T-helper 1 cell treated with Interleukin-12 subunit alpha and Interleukin-12 subunit beta and Interleukin-4 antibody, amounts not matched to agents 30 ng/mL and 1 ng/mL, for 36 hours (primary cell): Measurements from ENCODE around the gene NF1. TPM values are rescaled to one million over a fixed set of nuclear protein-coding genes. Genes with fewer than 3 reads are reported as not detected.
"Not testable (repeated sequence)": the region's sequence is repeated elsewhere in the genome, so short reads cannot be mapped to it uniquely, and the experiment has no call there.

Source experiments
- intact Hi-C: fragments of 100-400 bp; cut with micrococcal nuclease; formaldehyde crosslinking; loops from one replicate; pipeline ENCODE4 v1.15.1; 2024
- total RNA-seq: library from RNA; stranded (reverse); gene quantifications from 2 replicates; pipeline ENCODE4 v1.2.3, GENCODE V29; 2022

The NF1 gene
- total RNA-seq, 1 donor from 2014 or later, result 24.0 TPM

GRCh38 chr17:31321966-31322365 lies 227.2 kb downstream of the NF1 start:
- intact Hi-C loops, result loop anchor here (1.0 to 5.0 kb wide), 7 partner anchors 12 to 500 kb away; partner anchors contain the start of gene CRLF3

- intact Hi-C loops, result loop anchor here (5.0 kb wide), 2 partner anchors 316 to 501 kb away; partner anchors contain the start of gene CRLF3
Measured at GRCh38 chr17:31323551-31323950, 228.8 kb downstream of the NF1 start.

GRCh38 chr17:31327534-31328159 lies 232.9 kb downstream of the NF1 start:
- intact Hi-C loops, result no loop called here

GRCh38 chr17:31328160-31328535 lies 233.4 kb downstream of the NF1 start:
- intact Hi-C loops, result no loop called here

GRCh38 chr17:31329221-31329620 lies 234.4 kb downstream of the NF1 start:
- intact Hi-C loops, result no loop called here

- intact Hi-C loops, result no loop called here
Measured at GRCh38 chr17:31339906-31340661, 245.3 kb downstream of the NF1 start.

GRCh38 chr17:31345191-31345747 lies 250.5 kb downstream of the NF1 start:
- intact Hi-C loops, result not testable (repeated sequence)

- intact Hi-C loops, result no loop called here
Measured at GRCh38 chr17:31349454-31349853, 254.7 kb downstream of the NF1 start.

GRCh38 chr17:31355935-31356334 lies 261.2 kb downstream of the NF1 start:
- intact Hi-C loops, result no loop called here

GRCh38 chr17:31357091-31357490 lies 262.3 kb downstream of the NF1 start:
- intact Hi-C loops, result no loop called here

- intact Hi-C loops, result no loop called here
Measured at GRCh38 chr17:31357839-31358394, 263.1 kb downstream of the NF1 start.

GRCh38 chr17:31364012-31364411 lies 269.2 kb downstream of the NF1 start:
- intact Hi-C loops, result no loop called here

GRCh38 chr17:31366088-31366487 lies 271.3 kb downstream of the NF1 start:
- intact Hi-C loops, result no loop called here

GRCh38 chr17:31369266-31369665 lies 274.5 kb downstream of the NF1 start:
- intact Hi-C loops, result no loop called here

GRCh38 chr17:31371511-31372097 lies 276.8 kb downstream of the NF1 start:
- intact Hi-C loops, result loop anchor here (2.0 to 5.0 kb wide), 3 partner anchors 156 to 465 kb away; partner anchors contain the start of gene TEFM

GRCh38 chr17:31373150-31374093 lies 278.6 kb downstream of the NF1 start:
- intact Hi-C loops, result loop anchor here (1.0 to 5.0 kb wide), 8 partner anchors 52 to 467 kb away; partner anchors contain the start of genes EVI2A and TEFM

GRCh38 chr17:31374094-31374447 lies 279.3 kb downstream of the NF1 start:
- intact Hi-C loops, result loop anchor here (5.0 kb wide), 1 partner anchor 153 kb away; no protein-coding TSS in a partner anchor

GRCh38 chr17:31374503-31374902 lies 279.7 kb downstream of the NF1 start:
- intact Hi-C loops, result loop anchor here (5.0 kb wide), 1 partner anchor 153 kb away; no protein-coding TSS in a partner anchor

- intact Hi-C loops, result no loop called here
Measured at GRCh38 chr17:31378638-31379037, 283.9 kb downstream of the NF1 start.

GRCh38 chr17:31379597-31380205 lies 284.9 kb downstream of the NF1 start:
- intact Hi-C loops, result no loop called here
